HG02610 (cell line): ENCODE results near the gene BRME1.
A peak's percentile ranks its signal among the peaks of the same experiment; 100 is the strongest.
"Not testable (repeated sequence)": the region's sequence is repeated elsewhere in the genome, so short reads cannot be mapped to it uniquely, and the experiment has no call there.

ENCODE experiments used
- ATAC-seq: cut with Tn5 transposase; IDR thresholded peaks from one replicate; pipeline ENCODE4 v1.9.1; 2021; ENCODE audit warnings: mild to moderate bottlenecking, moderate library complexity; ENCODE audit not compliant: unreplicated experiment

Gene BRME1

GRCh38 chr19:13929340-13929739, 23.4 kb upstream of the BRME1 start:
- ATAC-seq, result no peak

- ATAC-seq, result no peak
Measured at GRCh38 chr19:13926715-13927114, 20.8 kb upstream of the BRME1 start.

GRCh38 chr19:13926010-13926409, 20.1 kb upstream of the BRME1 start:
- ATAC-seq, result no peak

GRCh38 chr19:13923194-13923987, 17.5 kb upstream of the BRME1 start:
- no peak for ATAC-seq

- not testable (repeated sequence) for ATAC-seq
Measured at GRCh38 chr19:13922118-13922517, 16.2 kb upstream of the BRME1 start.

GRCh38 chr19:13920940-13921747, 15.2 kb upstream of the BRME1 start:
- no peak for ATAC-seq

GRCh38 chr19:13920524-13920923, 14.6 kb upstream of the BRME1 start:
- ATAC-seq, result no peak

- no peak for ATAC-seq
Measured at GRCh38 chr19:13918726-13919411, 13.0 kb upstream of the BRME1 start.

GRCh38 chr19:13917888-13918406, 12.0 kb upstream of the BRME1 start:
- ATAC-seq, result no peak

GRCh38 chr19:13914777-13915176, 8.9 kb upstream of the BRME1 start:
- no peak for ATAC-seq

GRCh38 chr19:13913352-13913751, 7.4 kb upstream of the BRME1 start:
- ATAC-seq, result no peak

GRCh38 chr19:13909430-13909829, 3.5 kb upstream of the BRME1 start:
- no peak for ATAC-seq

- no peak for ATAC-seq
Measured at GRCh38 chr19:13908674-13909073, 2.8 kb upstream of the BRME1 start.

GRCh38 chr19:13906910-13907309, 993 bp upstream of the BRME1 start:
- ATAC-seq, result no peak

GRCh38 chr19:13906521-13906904, 596 bp upstream of the BRME1 start:
- ATAC-seq, result peak; percentile 11

- no peak for ATAC-seq
Measured at GRCh38 chr19:13902993-13903555, 2.8 kb downstream of the BRME1 start.

GRCh38 chr19:13899912-13900584, 5.9 kb downstream of the BRME1 start:
- ATAC-seq, result no peak

- ATAC-seq, result no peak
Measured at GRCh38 chr19:13899393-13899792, 6.5 kb downstream of the BRME1 start.

GRCh38 chr19:13896227-13896626, 9.7 kb downstream of the BRME1 start:
- ATAC-seq, result no peak

- no peak for ATAC-seq
Measured at GRCh38 chr19:13894552-13894951, 11.4 kb downstream of the BRME1 start.
